Measurements from ENCODE around the gene TSHZ2. TPM values are rescaled to one million over a fixed set of nuclear protein-coding genes. Genes with fewer than 3 reads are reported as not detected.

TSHZ2 gene
- total and polyA plus RNA-seq, 9 of the 15 experiments (the other 6 are each of a cell fraction or from before 2014, with no cell fraction given), result 0.03 to 0.20 (median 0.05) TPM; not detected in 4

GRCh38 chr20:53129563-53129962, 157.4 kb downstream of the TSHZ2 start:
- 3% methylated on average over 9 of the region's 9 CpGs for WGBS (ENCODE audit: insufficient coverage, low coverage, missing lambda C conversion rate)
- CTCF ChIA-PET (ENCODE audit: low intra/inter-chr PET ratio), result no interaction called here
- ATAC-seq (peak; percentile 59; the same call in 2 of the 3 replicates), FAIRE-seq (no peak), DNase-seq (ENCODE audit: extremely low read depth in 1 of 4, low spot score in 3 of 4) (no peak)
- H3K36me3 ChIP-seq (ENCODE audit: control insufficient read depth, insufficient read depth, low read length), result no peaks in the 10 kb centered on the region
- no peak overlapping the region for H3K4me3 ChIP-seq
- intact Hi-C loops (cut with micrococcal nuclease) (no loop called here), in situ Hi-C loops (cut with MboI) (no loop called here)
- POLR2A ChIA-PET, result no interaction called here
- BruUV-seq (replicated peaks), result no TSS peak
- H3K9me3 ChIP-seq (replicated peaks; ENCODE audit: control insufficient read depth, insufficient read depth, low read depth, low read length), result no peaks in the 10 kb centered on the region
- no peaks in the 10 kb centered on the region for H3K4me1 ChIP-seq (replicated peaks in 1 of 2; ENCODE audit: control insufficient read depth in 2 of 2, insufficient read depth in 2 of 2, low read length in 2 of 2)
- no peaks in the 10 kb centered on the region for H3K9me1 ChIP-seq (ENCODE audit: control insufficient read depth, insufficient read depth, low read length)
- no peak overlapping the region for H3K9ac ChIP-seq (ENCODE audit: insufficient read depth in 1 of 2, low read depth in 2 of 2, low read length in 2 of 2)
- no peak overlapping the region for H3K27ac ChIP-seq (ENCODE audit: extremely low read depth, low read depth, low read length)
- no peaks in the 10 kb centered on the region for H4K20me1 ChIP-seq (replicated peaks; ENCODE audit: control insufficient read depth, insufficient read depth, low read length)
- H3K27me3 ChIP-seq (ENCODE audit: control insufficient read depth in 2 of 2, insufficient read depth in 2 of 2, low read length in 2 of 2), result peaks cover 8% of the 10 kb centered on the region in 2 experiments; a peak in 4 of 5 replicates
- 0 out of 2 replicates have a peak overlapping the region, but pooled peaks have one; percentile 35 for H2AFZ ChIP-seq (ENCODE audit: low read depth, low read length)
- H3K79me2 ChIP-seq (ENCODE audit: control insufficient read depth, insufficient read depth, low read length), result no peaks in the 10 kb centered on the region
- peak overlapping the region; percentile 15; the same call in 1 of the 2 replicates for H3K4me2 ChIP-seq (ENCODE audit: insufficient read depth, low read length)
- TF ChIP-seq C11orf30 (IDR thresholded peaks at IDR 0.05; ENCODE audit: low read depth) (peak; percentile 56), POLR3A (IDR thresholded peaks at IDR 0.05; ENCODE audit: borderline replicate concordance, extremely low read depth, insufficient read depth, insufficient read length) (no peak), CREB3L1 (IDR thresholded peaks at IDR 0.05; ENCODE audit: borderline replicate concordance, low read depth) (no peak), JUND (IDR thresholded peaks at IDR 0.05; ENCODE audit: borderline replicate concordance, low read depth, low read length) (no peak), JUND (tag; IDR thresholded peaks at IDR 0.05; ENCODE audit: borderline replicate concordance, low read depth, low read length) (no peak), CBX2 (IDR thresholded peaks at IDR 0.05; ENCODE audit: insufficient read depth, low read length, poor library complexity, severe bottlenecking) (no peak), ZNF316 (IDR thresholded peaks at IDR 0.05) (peak; percentile 60; the same call in 1 of the 2 replicates), MAFG (tag; conservative IDR thresholded peaks at IDR 0.05) (peak; percentile 46), THRA (IDR thresholded peaks at IDR 0.05) (no peak), FUS (optimal IDR thresholded peaks at IDR 0.05; ENCODE audit: low read depth, low read length) (no peak), PHB (CRISPR knock-in tag; IDR thresholded peaks at IDR 0.05) (no peak)
- TF ChIP-seq, protein P1, sequence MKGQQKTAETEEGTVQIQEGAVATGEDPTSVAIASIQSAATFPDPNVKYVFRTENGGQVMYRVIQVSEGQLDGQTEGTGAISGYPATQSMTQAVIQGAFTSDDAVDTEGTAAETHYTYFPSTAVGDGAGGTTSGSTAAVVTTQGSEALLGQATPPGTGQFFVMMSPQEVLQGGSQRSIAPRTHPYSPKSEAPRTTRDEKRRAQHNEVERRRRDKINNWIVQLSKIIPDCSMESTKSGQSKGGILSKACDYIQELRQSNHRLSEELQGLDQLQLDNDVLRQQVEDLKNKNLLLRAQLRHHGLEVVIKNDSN (CRISPR knock-in tag; IDR thresholded peaks at IDR 0.05), result no peak
- TF ChIP-seq, protein P2, sequence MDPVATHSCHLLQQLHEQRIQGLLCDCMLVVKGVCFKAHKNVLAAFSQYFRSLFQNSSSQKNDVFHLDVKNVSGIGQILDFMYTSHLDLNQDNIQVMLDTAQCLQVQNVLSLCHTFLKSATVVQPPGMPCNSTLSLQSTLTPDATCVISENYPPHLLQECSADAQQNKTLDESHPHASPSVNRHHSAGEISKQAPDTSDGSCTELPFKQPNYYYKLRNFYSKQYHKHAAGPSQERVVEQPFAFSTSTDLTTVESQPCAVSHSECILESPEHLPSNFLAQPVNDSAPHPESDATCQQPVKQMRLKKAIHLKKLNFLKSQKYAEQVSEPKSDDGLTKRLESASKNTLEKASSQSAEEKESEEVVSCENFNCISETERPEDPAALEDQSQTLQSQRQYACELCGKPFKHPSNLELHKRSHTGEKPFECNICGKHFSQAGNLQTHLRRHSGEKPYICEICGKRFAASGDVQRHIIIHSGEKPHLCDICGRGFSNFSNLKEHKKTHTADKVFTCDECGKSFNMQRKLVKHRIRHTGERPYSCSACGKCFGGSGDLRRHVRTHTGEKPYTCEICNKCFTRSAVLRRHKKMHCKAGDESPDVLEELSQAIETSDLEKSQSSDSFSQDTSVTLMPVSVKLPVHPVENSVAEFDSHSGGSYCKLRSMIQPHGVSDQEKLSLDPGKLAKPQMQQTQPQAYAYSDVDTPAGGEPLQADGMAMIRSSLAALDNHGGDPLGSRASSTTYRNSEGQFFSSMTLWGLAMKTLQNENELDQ (CRISPR knock-in tag; IDR thresholded peaks at IDR 0.05; ENCODE audit: borderline replicate concordance), result no peak
